HG03521 (cell line): ENCODE results near the gene PRKCI.
"Not testable (repeated sequence)": the region's sequence is repeated elsewhere in the genome, so short reads cannot be mapped to it uniquely, and the experiment has no call there.

Source experiments
- ATAC-seq: cut with Tn5 transposase; IDR thresholded peaks from one replicate; pipeline ENCODE4 v1.9.1; 2021; ENCODE audit warnings: mild to moderate bottlenecking, moderate library complexity; ENCODE audit not compliant: unreplicated experiment

The PRKCI gene

DNA sequence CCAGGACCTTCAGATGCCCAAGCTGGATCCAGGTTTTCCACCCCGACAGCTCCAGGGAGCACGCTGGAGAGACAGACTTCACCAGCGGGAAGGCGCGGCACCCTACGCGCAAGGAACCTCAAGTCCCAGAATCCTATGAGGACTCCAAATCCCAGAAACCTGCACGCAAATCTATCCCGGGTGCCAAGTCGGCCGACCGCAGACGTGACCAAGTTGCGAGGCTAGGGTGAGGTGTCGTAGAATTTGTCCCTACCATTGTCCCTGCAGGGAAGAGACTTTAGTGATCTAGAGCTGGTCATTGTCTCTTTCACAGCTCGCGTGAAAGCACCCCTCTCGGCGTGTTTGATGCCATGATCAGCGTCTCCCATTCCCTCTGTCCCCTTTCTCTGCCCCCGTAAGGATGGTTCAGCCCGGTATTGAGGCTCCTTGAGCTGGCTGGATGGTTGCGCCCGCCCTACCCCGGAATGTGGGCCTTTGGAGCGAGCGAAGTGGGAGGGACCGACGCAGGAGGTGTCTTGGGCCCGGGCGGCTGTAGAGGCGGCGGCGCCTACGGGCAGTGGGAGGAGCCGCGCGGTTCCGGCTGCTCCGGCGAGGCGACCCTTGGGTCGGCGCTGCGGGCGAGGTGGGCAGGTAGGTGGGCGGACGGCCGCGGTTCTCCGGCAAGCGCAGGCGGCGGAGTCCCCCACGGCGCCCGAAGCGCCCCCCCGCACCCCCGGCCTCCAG, at the start of gene PRKCI:
Gene PRKCI (plus strand): TSS at position 501 of the 723 bp plus-strand sequence. CDS start 246 bp downstream, outside the sequence.
- peak; percentile 90 for ATAC-seq

GRCh38 chr3:170178651-170179050, 43.6 kb upstream of the PRKCI start:
- ATAC-seq, result no peak

- ATAC-seq, result no peak
Observed at GRCh38 chr3:170179432-170179831, 42.8 kb upstream of the PRKCI start.

DNA sequence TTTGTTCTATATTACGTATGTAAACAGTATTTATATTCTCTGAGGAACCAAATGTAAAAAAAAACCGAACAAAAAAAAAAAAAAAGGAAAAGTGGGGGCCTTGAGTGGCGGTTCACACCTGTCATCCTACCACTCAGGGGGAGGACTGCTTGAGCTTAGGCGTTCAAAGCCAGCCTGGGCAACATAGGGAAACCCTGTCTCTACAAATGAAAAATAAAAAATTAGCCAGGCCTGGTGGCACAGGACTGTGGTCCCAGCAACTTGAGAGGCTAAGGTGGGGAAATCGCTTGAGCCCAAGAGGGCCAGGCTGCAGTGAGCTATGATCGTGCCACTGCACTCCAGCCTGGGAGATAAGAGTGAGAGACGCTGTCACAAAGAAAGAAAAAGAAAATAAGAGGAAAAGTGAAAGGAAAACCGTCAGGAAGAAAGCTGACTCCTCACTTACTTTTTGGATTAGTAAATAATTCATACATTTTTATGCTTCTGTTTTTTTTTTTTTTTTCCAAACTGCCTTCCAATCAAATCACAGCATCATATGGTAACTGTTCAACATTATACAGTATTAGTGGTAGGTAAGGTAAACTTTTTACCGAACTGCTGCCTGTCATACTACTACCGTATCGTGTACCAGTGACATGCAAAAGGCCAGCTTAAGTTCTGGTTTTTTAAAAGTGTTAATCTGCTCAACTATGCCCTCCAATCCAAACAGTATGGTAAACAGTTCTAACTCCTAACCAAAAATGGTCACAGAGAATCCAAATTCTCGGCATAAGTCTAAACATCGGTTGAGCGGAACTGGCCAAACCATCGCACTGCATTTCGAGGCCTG, 41.9 kb upstream of the PRKCI start:
- ATAC-seq, result peak; percentile 28

GRCh38 chr3:170180908-170181885, 41.0 kb upstream of the PRKCI start, which contains the start of gene PHC3:
TSS of gene PHC3 (minus strand) at chr3:170181733. CDS start at chr3:170181715, 18 bp downstream.
- peak; percentile 81 for ATAC-seq

DNA sequence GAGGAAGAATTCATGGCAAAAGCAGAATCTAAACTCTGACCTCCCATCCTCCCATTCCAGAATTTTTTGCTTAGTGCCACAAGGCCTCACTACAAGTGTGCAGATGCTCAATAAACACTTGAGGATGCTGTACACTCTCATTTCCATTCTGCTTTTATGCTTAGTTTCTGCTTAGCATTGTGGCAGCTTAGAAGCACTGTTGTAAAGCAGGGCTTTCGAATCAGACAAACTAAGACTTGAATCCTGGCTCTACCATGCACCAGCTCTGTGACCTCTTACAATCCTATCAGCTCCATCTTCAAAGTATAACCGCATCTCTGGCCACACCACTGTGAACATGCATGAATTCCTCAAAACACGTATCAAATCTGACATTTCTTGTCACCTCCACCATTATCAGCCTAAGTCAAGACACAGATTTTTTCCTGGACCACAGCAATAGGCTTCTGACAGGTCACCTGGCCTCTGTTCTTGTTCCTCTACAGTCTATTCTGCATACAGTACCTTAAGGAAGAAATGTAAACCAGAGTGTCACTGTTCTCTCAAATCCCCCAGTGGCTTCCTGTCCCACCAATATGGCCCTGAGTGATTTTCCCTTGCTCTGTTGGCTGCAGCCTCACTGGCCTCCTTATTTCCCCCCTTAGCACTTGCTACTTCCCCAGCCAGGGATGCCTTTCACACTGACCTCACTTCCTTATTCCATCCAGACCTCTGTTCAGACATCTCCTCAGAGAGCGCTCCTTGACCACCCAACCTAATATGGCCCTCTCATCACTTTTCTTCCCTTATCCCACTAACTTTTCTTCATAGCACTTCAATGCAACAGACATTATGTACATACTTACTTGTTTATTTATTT, 32.6 kb upstream of the PRKCI start:
- no peak for ATAC-seq

DNA sequence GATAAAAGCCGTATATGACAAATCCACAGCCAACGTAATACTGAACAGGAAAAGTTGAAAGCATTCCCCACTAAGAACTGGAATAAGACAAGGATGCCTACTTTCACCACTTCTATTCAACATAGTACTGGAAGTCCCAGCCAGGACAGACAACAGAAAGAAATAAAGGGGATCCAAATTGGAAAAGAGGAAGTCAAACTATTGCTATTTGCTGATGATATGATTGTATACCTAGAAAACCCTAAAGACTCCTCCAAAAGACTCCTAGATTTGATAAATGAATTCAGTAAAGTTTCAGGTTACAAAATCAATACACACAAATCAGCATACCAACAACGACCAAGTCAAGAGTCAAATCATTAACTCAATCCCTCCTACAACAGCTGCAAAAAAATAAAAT, 26.5 kb upstream of the PRKCI start:
- ATAC-seq, result not testable (repeated sequence)

- no peak for ATAC-seq
Observed at GRCh38 chr3:170196833-170197232, 25.4 kb upstream of the PRKCI start.

DNA sequence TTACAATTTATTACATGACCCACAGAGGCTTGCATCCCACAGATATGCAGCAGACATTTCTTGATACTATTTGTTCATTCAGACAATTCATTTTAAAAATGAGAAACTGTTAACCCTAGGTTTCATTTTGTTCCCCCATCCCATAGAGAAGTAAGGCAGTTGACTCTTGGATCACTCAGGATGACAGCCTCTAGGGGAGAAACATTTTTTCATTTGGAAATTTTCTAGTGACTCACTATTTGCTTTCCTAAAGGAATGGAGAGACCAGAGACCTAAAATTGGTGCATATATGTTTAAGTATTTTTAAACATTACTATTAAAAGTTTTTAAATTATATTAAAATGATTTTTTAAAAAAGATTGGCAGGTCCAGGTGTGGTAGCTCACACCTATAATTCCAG, 21.2 kb upstream of the PRKCI start:
- no peak for ATAC-seq

GRCh38 chr3:170201527-170201926, 20.7 kb upstream of the PRKCI start:
- no peak for ATAC-seq

- ATAC-seq, result no peak
Observed at GRCh38 chr3:170203457-170203856, 18.8 kb upstream of the PRKCI start.

- no peak for ATAC-seq
Observed at GRCh38 chr3:170204023-170204472, 18.2 kb upstream of the PRKCI start.

DNA sequence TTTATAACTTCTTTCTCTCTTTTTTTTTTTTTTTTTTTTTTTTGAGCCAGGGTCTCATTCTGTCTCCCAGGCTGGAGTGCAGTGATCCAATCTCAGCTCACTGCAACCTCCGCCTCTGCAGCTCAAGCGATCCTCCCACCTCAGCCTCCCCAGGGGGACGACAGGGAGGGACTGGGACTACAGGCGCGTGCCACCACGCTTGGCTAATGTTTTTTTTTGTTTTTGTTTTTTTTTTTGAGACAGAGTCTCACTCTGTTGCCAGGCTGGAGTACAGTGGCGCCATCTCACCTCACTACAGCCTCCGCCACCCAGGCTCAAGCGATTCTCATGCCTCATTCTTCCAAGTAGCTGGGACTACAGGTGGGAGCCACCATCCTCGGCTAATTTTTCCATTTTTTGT, 17.7 kb upstream of the PRKCI start:
- no peak for ATAC-seq

DNA sequence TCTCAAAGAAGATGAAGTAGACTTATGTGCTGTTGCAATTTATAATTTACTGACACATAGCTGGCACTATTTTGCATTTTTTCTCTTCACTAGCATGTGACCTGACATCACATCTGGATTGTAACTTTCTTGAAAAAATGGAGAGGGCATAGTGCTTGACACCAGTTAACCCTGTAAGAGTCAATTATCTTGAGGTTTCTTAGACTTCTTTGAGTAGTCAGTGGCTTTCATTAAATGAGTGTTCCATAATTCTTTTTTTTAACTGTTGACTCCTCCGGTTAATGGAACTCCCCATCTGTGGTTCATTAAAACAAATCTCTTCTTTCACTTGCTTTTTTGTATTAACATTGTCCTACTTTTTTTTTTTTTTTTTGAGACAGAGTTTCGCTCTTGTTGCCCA, 16.9 kb upstream of the PRKCI start:
- no peak for ATAC-seq

GRCh38 chr3:170206164-170206762, 16.0 kb upstream of the PRKCI start:
- not testable (repeated sequence) for ATAC-seq

- ATAC-seq, result no peak
Observed at GRCh38 chr3:170207717-170208116, 14.5 kb upstream of the PRKCI start.

DNA sequence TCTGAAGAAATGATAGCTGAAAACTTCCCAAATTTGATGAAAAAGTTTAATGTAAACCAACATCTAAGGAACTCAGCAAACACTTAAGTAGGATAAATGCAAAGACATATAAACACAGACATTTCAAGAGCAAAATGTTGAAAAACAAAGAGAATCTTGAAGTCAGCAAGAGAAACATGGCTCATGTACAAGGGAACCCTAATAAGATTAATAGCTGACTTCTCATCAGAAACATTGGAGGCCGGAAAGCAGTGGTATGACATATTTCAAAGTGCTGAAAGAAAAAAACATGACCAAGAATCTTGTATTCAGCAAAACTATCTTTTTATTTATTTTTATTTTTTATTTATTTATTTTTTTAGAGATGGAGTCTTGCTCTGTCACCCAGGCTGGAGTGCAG, 10.6 kb upstream of the PRKCI start:
- no peak for ATAC-seq

- no peak for ATAC-seq
Observed at GRCh38 chr3:170219850-170220249, 2.4 kb upstream of the PRKCI start.

DNA sequence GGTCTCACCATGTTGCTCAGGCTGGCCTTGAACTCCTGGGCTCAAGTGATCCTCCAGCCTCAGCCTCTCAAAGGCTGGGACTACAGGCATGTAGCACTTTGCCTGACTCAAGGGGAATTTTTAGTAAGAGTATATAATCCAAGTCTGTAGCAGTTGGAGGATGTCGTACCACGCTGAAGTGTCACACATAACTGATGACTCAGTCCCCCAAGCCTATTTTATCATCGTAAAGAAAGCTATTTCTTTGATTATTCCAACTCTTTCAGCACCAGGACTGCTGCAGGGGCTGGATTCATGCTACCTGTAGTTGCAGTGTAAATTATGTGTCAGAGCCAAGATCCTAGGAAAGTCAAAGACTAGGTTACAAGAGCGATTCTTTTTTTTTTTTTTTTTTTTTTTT, 1.4 kb upstream of the PRKCI start:
- no peak for ATAC-seq
